GM12873 (cell line): ENCODE data around the gene TMED8.

ENCODE experiments used
- TF ChIP-seq, protein P1 (sequence below): IDR thresholded peaks from 2 replicates; pipeline ENCODE4 v1.5.1; 2012; ENCODE audit warnings: low read depth, mild to moderate bottlenecking, moderate library complexity, low read length, control low read depth; ENCODE audit not compliant: insufficient read depth; ENCODE audit errors: missing control alignments

The TMED8 gene

DNA sequence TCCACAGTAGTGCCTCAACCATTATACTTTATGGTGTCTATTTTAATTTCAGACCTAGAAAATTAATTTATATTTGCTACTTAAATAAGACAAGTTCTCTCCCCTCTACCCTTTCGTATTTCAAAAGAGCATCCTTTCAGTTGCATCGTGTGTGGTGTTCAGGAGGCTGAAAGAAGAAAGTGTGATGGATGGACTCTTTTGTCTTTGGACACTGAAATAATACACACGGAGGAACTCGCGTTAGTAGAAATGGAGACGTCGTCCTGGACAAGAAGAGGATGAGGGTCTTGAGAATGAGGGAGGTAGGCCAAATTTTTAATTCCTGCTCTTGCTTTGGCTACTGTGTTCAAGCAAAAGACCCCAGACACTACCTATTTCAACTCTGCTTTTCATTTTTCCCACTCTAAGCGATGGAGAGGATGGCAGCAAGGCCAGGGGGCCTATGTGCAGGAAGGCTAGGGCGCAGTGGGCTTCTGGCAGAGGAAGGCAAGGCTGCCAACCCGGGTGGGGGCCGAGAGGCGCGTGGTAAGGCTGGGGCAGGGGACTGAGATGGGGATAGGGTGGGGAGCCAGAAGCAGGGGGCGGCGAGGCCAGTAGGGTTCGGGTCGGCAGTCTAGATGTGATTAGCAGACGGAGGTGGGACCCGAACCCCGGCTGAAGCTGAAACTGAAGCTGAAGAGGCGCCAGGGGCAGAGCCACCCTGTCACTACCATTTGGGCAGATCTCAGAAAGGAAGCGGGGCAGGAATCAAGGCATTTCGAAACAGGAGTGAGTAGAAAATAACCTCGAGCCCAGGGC lies 722 bp downstream of the TMED8 start:
- TF ChIP-seq, protein P1, sequence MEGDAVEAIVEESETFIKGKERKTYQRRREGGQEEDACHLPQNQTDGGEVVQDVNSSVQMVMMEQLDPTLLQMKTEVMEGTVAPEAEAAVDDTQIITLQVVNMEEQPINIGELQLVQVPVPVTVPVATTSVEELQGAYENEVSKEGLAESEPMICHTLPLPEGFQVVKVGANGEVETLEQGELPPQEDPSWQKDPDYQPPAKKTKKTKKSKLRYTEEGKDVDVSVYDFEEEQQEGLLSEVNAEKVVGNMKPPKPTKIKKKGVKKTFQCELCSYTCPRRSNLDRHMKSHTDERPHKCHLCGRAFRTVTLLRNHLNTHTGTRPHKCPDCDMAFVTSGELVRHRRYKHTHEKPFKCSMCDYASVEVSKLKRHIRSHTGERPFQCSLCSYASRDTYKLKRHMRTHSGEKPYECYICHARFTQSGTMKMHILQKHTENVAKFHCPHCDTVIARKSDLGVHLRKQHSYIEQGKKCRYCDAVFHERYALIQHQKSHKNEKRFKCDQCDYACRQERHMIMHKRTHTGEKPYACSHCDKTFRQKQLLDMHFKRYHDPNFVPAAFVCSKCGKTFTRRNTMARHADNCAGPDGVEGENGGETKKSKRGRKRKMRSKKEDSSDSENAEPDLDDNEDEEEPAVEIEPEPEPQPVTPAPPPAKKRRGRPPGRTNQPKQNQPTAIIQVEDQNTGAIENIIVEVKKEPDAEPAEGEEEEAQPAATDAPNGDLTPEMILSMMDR = no peak

DNA sequence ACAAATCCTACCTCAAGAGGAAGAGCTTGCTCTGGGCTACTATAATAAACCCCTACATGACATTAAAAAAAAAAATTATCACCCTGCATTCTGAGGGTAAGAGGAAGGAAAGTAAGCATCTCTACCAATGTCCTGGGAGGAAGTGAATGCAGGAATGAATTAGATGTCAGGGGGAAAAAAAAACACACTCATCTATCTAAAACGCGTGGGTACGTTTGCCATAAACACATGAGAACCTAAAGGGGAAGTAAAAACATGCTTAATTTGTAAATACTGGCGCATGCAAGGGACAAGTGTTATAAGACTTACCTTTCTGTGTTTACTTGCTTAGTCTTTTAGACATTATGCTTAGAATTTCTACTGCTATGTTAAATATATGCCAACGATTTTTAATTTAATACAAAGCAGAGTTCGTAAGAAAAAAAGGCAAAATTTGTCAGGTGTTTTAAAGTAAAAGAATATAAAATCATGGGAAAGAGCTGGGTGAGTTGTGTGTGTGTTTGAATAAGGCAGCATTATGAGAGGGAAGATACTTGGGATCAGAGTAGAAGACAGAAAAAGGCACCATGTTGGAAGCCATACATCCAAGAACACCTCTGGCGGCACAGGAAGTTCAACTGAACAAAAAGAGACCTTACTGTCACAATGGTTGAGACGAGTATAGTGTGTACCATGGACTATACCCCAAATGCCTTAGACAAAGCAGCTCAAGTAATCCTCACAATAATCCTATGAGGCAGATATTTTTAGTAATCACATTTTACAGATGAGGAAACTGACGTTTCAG lies 1.5 kb downstream of the TMED8 start:
- TF ChIP-seq, protein P1 = no peak

DNA sequence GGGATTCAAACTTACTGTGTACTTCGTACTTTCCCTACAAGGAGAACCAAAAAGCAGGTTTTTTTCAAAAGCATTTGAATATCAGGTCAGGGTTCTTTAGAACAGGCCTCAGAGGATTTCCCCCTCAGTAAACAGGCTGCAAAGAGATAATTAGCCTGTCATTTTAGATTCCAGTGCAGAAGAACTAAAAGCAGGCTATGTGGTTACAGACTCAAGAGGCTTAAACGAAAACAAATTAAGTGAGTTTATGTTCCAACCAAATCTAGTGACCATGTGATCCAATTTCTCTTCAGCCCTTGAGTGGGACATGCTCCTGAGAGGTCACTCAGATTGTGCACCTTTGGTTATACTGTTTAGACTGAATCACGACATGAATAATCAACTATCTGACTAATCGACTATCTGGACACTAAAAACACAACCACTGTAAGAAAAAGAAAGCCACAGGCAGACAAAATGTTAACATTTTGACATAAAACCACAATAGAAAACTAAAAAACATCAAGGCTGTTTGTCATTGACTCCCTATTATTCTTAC lies 4.5 kb downstream of the TMED8 start:
- TF ChIP-seq, protein P1 = no peak

DNA sequence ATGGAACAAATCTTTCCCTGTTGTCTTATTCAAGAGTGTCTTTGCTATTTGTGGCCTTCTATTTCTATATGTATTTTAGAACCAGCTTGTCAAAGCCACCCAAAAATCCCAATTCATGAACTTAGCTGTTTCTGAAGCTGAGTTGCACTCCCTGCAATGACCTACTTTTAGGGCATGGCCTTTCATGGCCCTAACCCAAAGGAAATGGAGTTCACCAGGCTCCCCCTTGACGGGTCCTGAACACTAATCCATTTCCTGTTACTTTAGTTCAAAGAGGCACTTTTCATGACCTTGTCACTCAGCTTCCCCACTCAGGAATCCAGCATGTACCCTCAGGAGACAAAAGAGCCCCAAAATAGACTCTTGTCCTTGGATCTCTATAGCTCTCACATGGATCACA lies 7.6 kb downstream of the TMED8 start:
- TF ChIP-seq, protein P1 = no peak

DNA sequence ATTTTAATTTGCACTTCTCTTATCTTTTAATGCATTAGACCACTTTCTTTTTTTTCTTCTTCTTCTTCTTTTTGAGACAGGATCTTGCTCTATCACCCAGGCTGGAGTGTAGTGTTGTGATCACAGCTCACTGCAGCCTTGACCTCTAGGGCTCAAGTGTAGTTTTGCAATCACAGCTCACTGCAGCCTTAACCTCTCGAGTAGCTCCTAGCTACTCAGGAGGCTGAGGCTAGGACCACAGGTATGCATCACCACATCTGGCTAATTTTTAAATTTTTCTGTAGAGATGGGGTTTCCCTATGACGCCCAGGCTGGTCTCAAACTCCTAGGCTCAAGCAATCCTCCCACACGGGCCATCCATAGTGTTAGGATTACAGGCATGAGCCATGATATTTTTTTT lies 12.7 kb downstream of the TMED8 start:
- TF ChIP-seq, protein P1 = no peak

DNA sequence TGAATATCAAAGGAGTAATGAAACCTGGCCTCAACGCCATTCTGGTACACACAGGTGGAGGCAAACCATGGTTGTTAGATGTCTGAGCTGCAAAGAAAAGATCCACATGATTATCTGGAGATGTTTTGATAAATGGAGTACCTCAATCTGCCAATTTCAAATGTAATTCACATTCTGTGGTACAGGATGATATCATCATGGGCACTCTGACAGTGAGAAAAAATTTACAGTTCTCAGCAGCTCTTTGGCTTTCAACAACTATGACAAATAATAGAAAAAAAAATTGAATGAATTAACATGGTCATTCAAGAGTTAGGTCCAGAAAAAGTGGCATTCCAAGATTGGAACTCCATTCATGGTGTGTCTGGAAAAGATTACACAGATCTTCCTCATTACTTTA lies 17.3 kb downstream of the TMED8 start:
- TF ChIP-seq, protein P1 = no peak

DNA sequence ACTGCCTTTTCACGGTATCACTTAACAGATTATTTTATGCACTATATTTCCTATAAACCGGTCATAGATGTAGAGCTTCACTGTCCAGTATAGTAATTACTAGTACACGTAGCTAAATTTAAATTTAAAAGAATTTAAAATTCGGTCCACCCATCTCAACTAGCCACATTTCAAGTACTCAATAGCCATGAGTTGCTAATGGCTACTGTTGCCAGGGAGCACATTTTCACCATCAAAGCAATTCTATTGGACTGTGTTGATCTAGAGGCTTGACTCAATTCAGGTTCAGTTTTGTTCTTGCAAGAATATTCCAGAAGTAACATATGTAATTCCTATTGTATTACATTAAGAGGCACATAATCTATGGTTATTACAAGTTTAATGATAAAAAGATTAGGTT lies 20.0 kb downstream of the TMED8 start:
- TF ChIP-seq, protein P1 = no peak
